Measurements from ENCODE around the gene KRT85.
"Not testable (repeated sequence)": the region's sequence is repeated elsewhere in the genome, so short reads cannot be mapped to it uniquely, and the experiment has no call there.

Gene KRT85

GRCh38 chr12:52316701-52317100 lies 50.6 kb downstream of the KRT85 start:
- Histone ChIP-seq H3K27me3 (ENCODE audit: control insufficient read depth, insufficient read depth, low read length) (no peaks in the 10 kb centered on the region), H3K9ac (ENCODE audit: low read depth, low read length) (no peak overlapping the region), H3K9me3 (ENCODE audit: control insufficient read depth, insufficient read depth, low read length) (no peaks in the 10 kb centered on the region), H3K4me1 (ENCODE audit: control insufficient read depth, insufficient read depth, low read length) (no peaks in the 10 kb centered on the region), H3K36me3 (ENCODE audit: control insufficient read depth, insufficient read depth, low read length) (no peaks in the 10 kb centered on the region), H3K4me3 (ENCODE audit: low read depth, low read length) (no peak overlapping the region)

GRCh38 chr12:52316290-52316689 lies 51.0 kb downstream of the KRT85 start:
- Histone ChIP-seq H3K4me1 (ENCODE audit: control insufficient read depth, insufficient read depth, low read length) (no peaks in the 10 kb centered on the region), H3K36me3 (ENCODE audit: control insufficient read depth, insufficient read depth, low read length) (no peaks in the 10 kb centered on the region), H3K4me3 (ENCODE audit: low read depth, low read length) (no peak overlapping the region), H3K27me3 (ENCODE audit: control insufficient read depth, insufficient read depth, low read length) (peaks cover 2% of the 10 kb centered on the region), H3K9me3 (ENCODE audit: control insufficient read depth, insufficient read depth, low read length) (no peaks in the 10 kb centered on the region), H3K9ac (ENCODE audit: low read depth, low read length) (no peak overlapping the region)

DNA sequence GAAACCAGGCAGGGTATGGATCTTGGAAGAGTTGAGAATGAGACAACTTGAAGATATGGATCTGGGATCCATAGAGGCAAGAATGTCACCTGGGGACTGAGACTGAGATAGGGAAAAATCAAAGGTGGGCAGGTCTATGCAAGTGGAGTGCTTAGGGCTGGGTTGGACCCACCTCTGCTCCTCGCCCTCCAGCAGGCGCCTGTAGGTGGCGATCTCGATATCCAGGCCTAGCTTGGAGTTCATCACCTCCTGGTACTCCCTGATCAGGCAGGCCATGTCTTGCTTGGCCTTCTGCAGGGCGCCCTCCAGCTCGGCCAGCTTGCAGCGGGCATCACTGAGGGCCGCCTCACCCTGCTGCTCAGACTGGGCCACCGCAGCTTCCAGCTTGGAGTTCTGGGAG lies 51.6 kb downstream of the KRT85 start:
- not testable (repeated sequence) for H3K36me3 ChIP-seq (ENCODE audit: control insufficient read depth, insufficient read depth, low read length); H3K4me1 ChIP-seq (ENCODE audit: control insufficient read depth, insufficient read depth, low read length); H3K27me3 ChIP-seq (ENCODE audit: control insufficient read depth, insufficient read depth, low read length); H3K9me3 ChIP-seq (ENCODE audit: control insufficient read depth, insufficient read depth, low read length); H3K9ac ChIP-seq (ENCODE audit: low read depth, low read length); H3K4me3 ChIP-seq (ENCODE audit: low read depth, low read length)

- Histone ChIP-seq H3K36me3 (ENCODE audit: control insufficient read depth, insufficient read depth, low read length) (no peaks in the 10 kb centered on the region), H3K27me3 (ENCODE audit: control insufficient read depth, insufficient read depth, low read length) (peaks cover 16% of the 10 kb centered on the region), H3K4me3 (ENCODE audit: low read depth, low read length) (no peak overlapping the region), H3K9ac (ENCODE audit: low read depth, low read length) (no peak overlapping the region), H3K9me3 (ENCODE audit: control insufficient read depth, insufficient read depth, low read length) (no peaks in the 10 kb centered on the region), H3K4me1 (ENCODE audit: control insufficient read depth, insufficient read depth, low read length) (no peaks in the 10 kb centered on the region)
These were observed 52.8 kb downstream of the KRT85 start for GRCh38 chr12:52314511-52314910.

GRCh38 chr12:52313926-52314325 lies 53.4 kb downstream of the KRT85 start:
- no peak overlapping the region for H3K9ac ChIP-seq (ENCODE audit: low read depth, low read length)
- no peaks in the 10 kb centered on the region for H3K4me1 ChIP-seq (ENCODE audit: control insufficient read depth, insufficient read depth, low read length)
- H3K36me3 ChIP-seq (ENCODE audit: control insufficient read depth, insufficient read depth, low read length): no peaks in the 10 kb centered on the region
- no peaks in the 10 kb centered on the region for H3K9me3 ChIP-seq (ENCODE audit: control insufficient read depth, insufficient read depth, low read length)
- H3K4me3 ChIP-seq (ENCODE audit: low read depth, low read length): no peak overlapping the region
- H3K27me3 ChIP-seq (ENCODE audit: control insufficient read depth, insufficient read depth, low read length): peaks cover 22% of the 10 kb centered on the region

DNA sequence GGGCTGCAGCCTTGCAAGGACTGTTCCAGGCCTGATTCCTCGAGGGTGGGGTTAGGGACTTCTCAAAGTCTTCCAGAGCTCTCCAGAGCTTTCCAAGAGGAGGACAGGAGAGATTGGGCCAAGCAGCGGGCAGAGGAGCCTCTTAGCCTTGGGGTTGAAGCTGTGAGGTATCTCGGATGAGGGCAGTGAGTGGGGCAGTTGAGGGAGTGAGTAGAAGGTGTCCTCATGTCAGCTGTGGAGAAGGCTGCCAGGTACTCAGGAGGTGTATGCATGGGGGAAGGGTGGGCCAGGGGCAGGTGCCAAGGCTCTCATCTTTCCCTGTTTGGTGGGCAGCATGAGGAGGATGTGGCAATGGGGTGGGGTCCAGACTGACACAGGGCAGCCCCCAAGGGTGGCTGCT lies 53.8 kb downstream of the KRT85 start:
- peaks cover 26% of the 10 kb centered on the region for H3K27me3 ChIP-seq (ENCODE audit: control insufficient read depth, insufficient read depth, low read length)

DNA sequence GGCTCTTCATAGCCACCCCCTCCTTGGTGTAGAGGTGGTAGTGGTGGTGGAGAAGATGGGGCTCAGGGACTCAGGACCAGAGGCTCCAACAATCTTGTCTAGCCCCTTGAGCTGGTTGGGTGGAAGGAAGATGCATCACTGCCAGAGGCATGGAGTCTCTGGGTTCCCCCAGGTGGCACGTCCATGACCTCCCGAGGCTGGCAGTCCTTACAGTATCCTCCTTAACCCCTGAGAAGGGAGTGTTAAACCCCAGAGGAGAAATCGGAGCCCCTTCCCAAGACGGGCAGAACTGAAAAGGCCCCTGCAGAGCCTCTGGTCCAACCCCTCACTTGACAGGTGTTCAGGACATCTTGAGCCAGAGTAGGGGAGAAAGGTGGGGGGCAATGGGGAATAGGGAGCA lies 55.2 kb downstream of the KRT85 start:
- no peaks in the 10 kb centered on the region for H3K36me3 ChIP-seq (ENCODE audit: control insufficient read depth, insufficient read depth, low read length)

More for the DNA sequence above, 53.8 kb downstream of the KRT85 start:
- H3K9me3 ChIP-seq (ENCODE audit: control insufficient read depth, insufficient read depth, low read length): no peaks in the 10 kb centered on the region
- no peaks in the 10 kb centered on the region for H3K36me3 ChIP-seq (ENCODE audit: control insufficient read depth, insufficient read depth, low read length)
- no peaks in the 10 kb centered on the region for H3K4me1 ChIP-seq (ENCODE audit: control insufficient read depth, insufficient read depth, low read length)
- no peak overlapping the region for H3K9ac ChIP-seq (ENCODE audit: low read depth, low read length)
- no peak overlapping the region for H3K4me3 ChIP-seq (ENCODE audit: low read depth, low read length)

GRCh38 chr12:52311285-52311648 lies 56.0 kb downstream of the KRT85 start:
- H3K9ac ChIP-seq (ENCODE audit: low read depth, low read length): no peak overlapping the region
- H3K4me1 ChIP-seq (ENCODE audit: control insufficient read depth, insufficient read depth, low read length): no peaks in the 10 kb centered on the region
- peaks cover 47% of the 10 kb centered on the region for H3K27me3 ChIP-seq (ENCODE audit: control insufficient read depth, insufficient read depth, low read length)
- no peaks in the 10 kb centered on the region for H3K36me3 ChIP-seq (ENCODE audit: control insufficient read depth, insufficient read depth, low read length)
- no peak overlapping the region for H3K4me3 ChIP-seq (ENCODE audit: low read depth, low read length)
- H3K9me3 ChIP-seq (ENCODE audit: control insufficient read depth, insufficient read depth, low read length): no peaks in the 10 kb centered on the region

More for the DNA sequence above, 55.2 kb downstream of the KRT85 start:
- H3K9ac ChIP-seq (ENCODE audit: low read depth, low read length): no peak overlapping the region
- H3K4me3 ChIP-seq (ENCODE audit: low read depth, low read length): no peak overlapping the region
- H3K4me1 ChIP-seq (ENCODE audit: control insufficient read depth, insufficient read depth, low read length): no peaks in the 10 kb centered on the region
- H3K9me3 ChIP-seq (ENCODE audit: control insufficient read depth, insufficient read depth, low read length): no peaks in the 10 kb centered on the region
- peaks cover 39% of the 10 kb centered on the region for H3K27me3 ChIP-seq (ENCODE audit: control insufficient read depth, insufficient read depth, low read length)

DNA sequence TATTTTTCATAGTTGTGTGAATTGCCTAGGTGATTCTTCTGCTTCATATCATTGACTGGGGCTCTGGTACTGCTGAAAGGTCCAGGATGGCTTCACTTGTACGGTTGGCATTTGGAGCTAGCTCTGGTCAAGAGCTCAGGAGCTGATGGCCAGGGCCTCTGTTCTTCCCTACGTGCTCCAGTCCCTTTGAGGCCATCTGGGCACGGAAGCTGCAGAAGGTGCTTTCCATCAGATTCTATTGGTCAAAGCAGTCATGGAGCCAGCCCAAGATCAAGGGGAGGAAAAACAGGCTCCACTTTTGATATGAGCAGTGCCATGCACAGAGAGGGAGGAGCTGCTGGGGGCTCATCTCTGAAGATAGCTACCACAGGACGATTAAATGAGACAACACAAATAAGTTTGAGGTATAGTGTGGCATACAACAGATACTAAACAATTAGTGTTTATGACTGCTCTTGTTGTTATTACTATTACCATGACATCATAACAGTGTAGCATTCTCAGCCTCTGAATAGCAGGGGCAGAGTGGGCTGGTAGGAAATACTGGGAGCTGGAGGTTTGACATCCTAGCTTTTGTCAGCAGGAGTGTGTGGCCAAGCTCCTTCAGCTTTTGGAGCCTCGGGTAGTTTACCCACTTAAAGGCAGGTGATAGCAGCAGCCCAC lies 56.5 kb downstream of the KRT85 start:
- H3K36me3 ChIP-seq (ENCODE audit: control insufficient read depth, insufficient read depth, low read length): no peaks in the 10 kb centered on the region
- H3K4me1 ChIP-seq (ENCODE audit: control insufficient read depth, insufficient read depth, low read length): no peaks in the 10 kb centered on the region
- no peak overlapping the region for H3K9ac ChIP-seq (ENCODE audit: low read depth, low read length)
- H3K4me3 ChIP-seq (ENCODE audit: low read depth, low read length): no peak overlapping the region
- peaks cover 49% of the 10 kb centered on the region for H3K27me3 ChIP-seq (ENCODE audit: control insufficient read depth, insufficient read depth, low read length)
- no peaks in the 10 kb centered on the region for H3K9me3 ChIP-seq (ENCODE audit: control insufficient read depth, insufficient read depth, low read length)
